Activated naive CD8-positive, alpha-beta T cell treated with anti-CD3 and anti-CD28 coated beads, Interleukin-2, amount 10 ng/mL, durations not matched to agents 7 days and 5 days (primary cell): ENCODE data around the gene ESPN. TPM values are rescaled to one million over a fixed set of nuclear protein-coding genes. Genes with fewer than 3 reads are reported as not detected.

ENCODE experiments used
- ATAC-seq: fragments of 150-1000 bp; cut with Tn5 transposase; one replicate; pipeline ENCODE4 v1.10.0; 2021; ENCODE audit warnings: low read depth, moderate library complexity
- POLR2A ChIA-PET: fragments of 350-600 bp; sonication (Branson Sonifier 250); formaldehyde crosslinking; loops from one replicate; lab custom pipeline; 2021; ENCODE audit warnings: antibody characterized with exemption; lab: Charles Lee
- DNase-seq: peaks from one replicate; pipeline ENCODE4 v3.0.0; 2021
- H3K27ac Mint-ChIP-seq: one replicate; pipeline ENCODE4 v1.8.0; 2022; ENCODE audit warnings: mild to moderate bottlenecking, mixed read lengths
- H3K27me3 Mint-ChIP-seq: one replicate; pipeline ENCODE4 v1.8.0; 2022; ENCODE audit warnings: mild to moderate bottlenecking, moderate library complexity, mixed read lengths
- H3K36me3 Mint-ChIP-seq: one replicate; pipeline ENCODE4 v1.8.0; 2021; ENCODE audit warnings: mild to moderate bottlenecking, mixed read lengths
- H3K4me1 Mint-ChIP-seq: one replicate; pipeline ENCODE4 v1.8.0; 2021; ENCODE audit warnings: mixed read lengths
- H3K4me3 Mint-ChIP-seq: one replicate; pipeline ENCODE4 v1.8.0; 2022; ENCODE audit warnings: mild to moderate bottlenecking, moderate library complexity, mixed read lengths
- H3K9me3 Mint-ChIP-seq: one replicate; pipeline ENCODE4 v1.8.0; 2021; ENCODE audit warnings: mixed read lengths
- total RNA-seq, 2 experiments: library from RNA; stranded (reverse); gene quantifications; one replicate each; pipeline ENCODE4 v1.2.3, GENCODE V29; 2021

ESPN gene
- total RNA-seq, 2 experiments from 2014 or later, result 1.7 to 2.6 TPM

DNA sequence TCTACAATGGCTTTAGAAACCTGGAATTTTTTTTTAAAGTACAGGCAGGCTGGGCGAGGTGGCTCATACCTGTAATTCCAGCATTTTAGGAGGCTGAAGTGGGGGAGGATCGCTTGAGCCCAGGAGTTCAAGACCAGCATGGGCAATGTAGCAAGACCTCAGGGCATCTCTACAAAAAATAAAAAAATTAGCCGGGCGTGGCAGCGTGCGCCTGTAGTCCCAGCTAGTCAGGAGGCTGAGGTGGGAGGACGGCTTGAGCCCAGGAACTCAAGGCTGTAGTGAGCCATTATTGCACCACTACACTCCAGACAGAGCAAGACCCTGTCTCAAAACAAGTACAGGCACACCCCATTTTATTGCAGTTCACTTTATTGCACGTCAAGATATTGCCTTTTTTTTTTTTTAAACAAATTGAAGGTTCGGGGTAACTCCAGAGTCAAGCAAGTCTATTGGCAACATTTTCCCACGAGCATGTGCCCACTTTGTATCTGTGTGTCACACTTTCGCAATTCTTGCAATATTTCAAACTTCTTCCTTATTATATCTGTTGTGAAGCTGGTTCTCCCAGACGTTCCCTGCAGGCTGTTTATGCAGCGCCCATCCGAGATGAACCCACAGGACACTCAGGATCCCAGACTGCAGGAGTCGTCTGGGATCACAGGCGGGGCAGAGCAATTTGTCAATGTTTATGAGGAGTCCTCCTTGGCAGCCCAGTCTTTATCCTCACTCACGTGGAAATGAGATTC, 9.5 kb upstream of the ESPN start:
- H3K9me3 Mint-ChIP-seq, result no peaks in the 10 kb centered on the region
- H3K4me1 Mint-ChIP-seq, result peaks cover 8% of the 10 kb centered on the region
- H3K36me3 Mint-ChIP-seq, result no peaks in the 10 kb centered on the region
- ATAC-seq (no peak), DNase-seq (no peak)
- no peak overlapping the region for H3K27ac Mint-ChIP-seq
- peak overlapping the region; percentile 42 for H3K4me3 Mint-ChIP-seq
- POLR2A ChIA-PET, result interaction anchor here (0.7 kb wide), 1 partner anchor 9 kb away, joined by 3 read pairs; no protein-coding TSS in a partner anchor
- H3K27me3 Mint-ChIP-seq, result peaks cover 60% of the 10 kb centered on the region

DNA sequence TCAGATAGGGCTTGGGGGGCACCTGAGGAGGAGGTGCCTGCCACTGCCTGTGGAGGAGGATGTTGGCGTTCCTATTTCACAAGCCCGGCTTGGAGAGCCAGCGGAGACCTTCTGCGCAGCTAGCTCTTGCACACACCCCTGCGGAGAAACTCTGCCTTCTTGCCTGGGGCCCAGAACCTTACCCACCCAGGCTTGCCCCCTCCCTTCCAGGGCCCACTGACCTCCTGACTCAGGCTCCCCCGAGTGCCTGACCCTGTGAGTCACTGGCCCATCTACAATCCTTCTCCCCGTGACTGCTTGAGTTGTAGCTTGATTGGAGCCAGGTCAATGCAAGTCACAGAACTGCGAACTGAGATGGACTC, 8.3 kb upstream of the ESPN start:
- POLR2A ChIA-PET, result no interaction called here
- Mint-ChIP-seq H3K9me3 (no peaks in the 10 kb centered on the region), H3K27me3 (peaks cover 66% of the 10 kb centered on the region)

DNA sequence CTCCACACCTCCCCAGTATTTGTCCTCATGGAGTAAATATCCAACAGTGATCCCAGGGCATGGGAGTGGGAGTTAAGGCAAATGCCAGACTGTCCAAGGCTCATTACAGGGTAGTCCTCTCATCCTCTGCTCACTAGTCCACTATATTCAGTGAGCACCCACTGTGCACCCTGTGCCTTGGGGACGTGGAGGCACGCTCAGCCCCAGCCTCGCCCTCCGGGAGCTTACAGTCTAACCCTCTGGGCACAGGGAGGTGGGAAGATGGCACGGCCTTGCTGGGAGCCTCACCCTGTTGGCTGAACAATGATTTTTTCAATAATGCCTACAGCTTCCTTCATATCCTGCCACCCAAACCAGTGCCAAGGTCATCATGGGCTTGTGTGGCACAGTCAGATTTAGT, 7.7 kb upstream of the ESPN start:
- H3K4me3 Mint-ChIP-seq, result no peak overlapping the region
- H3K9me3 Mint-ChIP-seq, result no peaks in the 10 kb centered on the region
- H3K4me1 Mint-ChIP-seq, result peaks cover 8% of the 10 kb centered on the region
- H3K36me3 Mint-ChIP-seq, result no peaks in the 10 kb centered on the region
- H3K27ac Mint-ChIP-seq, result no peak overlapping the region
- DNase-seq (no peak), ATAC-seq (no peak)
- POLR2A ChIA-PET, result no interaction called here
- peaks cover 73% of the 10 kb centered on the region for H3K27me3 Mint-ChIP-seq

More for the DNA sequence above, 8.3 kb upstream of the ESPN start:
- Mint-ChIP-seq H3K4me1 (peaks cover 8% of the 10 kb centered on the region), H3K36me3 (no peaks in the 10 kb centered on the region), H3K4me3 (no peak overlapping the region), H3K27ac (no peak overlapping the region)
- no peak for DNase-seq
- ATAC-seq, result no peak

DNA sequence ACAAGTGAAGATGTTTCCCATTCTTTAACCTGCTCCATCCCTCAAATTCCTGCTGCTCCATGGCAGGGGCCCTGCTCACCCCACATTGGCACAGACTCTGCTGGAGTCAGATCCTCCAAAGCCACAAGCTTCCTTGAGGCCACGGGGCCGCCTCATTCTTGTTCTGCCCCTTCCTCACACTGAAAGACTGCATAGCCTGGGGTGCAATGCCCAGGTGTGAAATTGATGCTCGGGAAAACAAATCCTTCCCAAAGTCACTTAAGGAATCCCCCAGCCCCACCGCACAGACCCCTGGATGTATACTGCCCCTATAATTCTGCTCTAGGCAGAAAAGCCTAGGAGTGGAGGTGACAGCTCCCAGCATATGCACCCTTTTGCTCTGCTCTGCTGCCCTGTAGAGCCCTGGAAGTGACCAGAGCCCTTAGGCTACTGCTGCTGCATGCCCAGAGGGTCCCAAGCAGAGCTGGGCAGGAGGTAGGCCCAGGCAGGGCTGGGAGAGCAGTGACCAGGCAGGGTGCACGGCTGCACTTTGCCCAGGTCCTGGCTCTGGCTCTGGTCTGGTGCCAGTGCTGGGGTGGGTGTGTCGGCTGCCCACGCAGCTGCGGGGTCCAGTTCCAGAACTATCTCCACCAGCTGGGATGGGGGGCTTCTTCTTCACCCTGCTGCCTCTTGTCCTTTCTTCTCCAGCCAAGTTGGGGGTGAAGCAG, 6.5 kb upstream of the ESPN start:
- no peak for ATAC-seq
- no peaks in the 10 kb centered on the region for H3K9me3 Mint-ChIP-seq
- no peak overlapping the region for H3K27ac Mint-ChIP-seq
- H3K36me3 Mint-ChIP-seq, result no peaks in the 10 kb centered on the region
- H3K4me1 Mint-ChIP-seq, result peaks cover 8% of the 10 kb centered on the region
- POLR2A ChIA-PET, result no interaction called here
- H3K4me3 Mint-ChIP-seq, result no peak overlapping the region
- H3K27me3 Mint-ChIP-seq, result peaks cover 77% of the 10 kb centered on the region
- no peak for DNase-seq

DNA sequence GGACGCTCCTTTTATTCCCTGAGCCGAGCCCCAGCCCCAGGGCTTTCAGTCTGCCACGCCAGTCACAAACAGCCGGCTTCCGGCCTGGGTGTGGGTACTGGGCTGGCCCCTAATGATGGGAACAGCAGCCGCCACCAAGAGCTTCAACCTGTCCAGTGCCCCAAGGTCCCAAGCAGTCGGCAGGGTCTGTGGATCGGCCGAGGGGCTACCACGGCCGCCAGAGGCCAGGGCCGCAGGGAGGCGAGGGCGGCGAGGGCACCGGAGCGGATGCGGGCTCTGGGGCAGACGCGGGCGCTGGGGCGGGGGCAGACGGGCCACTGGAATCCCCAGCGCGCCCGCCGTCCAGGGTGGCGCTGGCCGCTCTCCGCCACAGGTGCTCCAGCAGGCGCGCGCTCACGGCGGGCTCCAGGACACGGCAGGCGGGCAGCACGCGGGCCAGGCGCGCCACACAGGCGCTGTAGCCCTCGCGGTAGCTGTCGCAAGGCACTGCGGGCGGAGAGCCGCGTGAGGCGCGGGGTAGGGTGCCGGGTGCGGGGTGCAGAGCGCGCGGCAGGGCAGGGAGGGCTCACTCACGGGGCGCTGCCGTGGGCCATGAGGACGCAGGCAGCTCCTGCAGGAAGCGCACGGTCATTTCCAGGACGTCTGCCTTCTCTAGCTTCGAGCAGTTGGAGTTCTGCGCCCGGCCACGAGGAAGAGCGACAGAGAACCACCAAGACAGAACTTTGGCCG, 5.7 kb upstream of the ESPN start:
- no peak overlapping the region for H3K27ac Mint-ChIP-seq
- no peaks in the 10 kb centered on the region for H3K36me3 Mint-ChIP-seq
- ATAC-seq, result no peak
- peaks cover 77% of the 10 kb centered on the region for H3K27me3 Mint-ChIP-seq
- no peak for DNase-seq
- H3K9me3 Mint-ChIP-seq, result no peaks in the 10 kb centered on the region
- peaks cover 8% of the 10 kb centered on the region for H3K4me1 Mint-ChIP-seq
- POLR2A ChIA-PET, result no interaction called here
- peak overlapping the region; percentile 37 for H3K4me3 Mint-ChIP-seq

DNA sequence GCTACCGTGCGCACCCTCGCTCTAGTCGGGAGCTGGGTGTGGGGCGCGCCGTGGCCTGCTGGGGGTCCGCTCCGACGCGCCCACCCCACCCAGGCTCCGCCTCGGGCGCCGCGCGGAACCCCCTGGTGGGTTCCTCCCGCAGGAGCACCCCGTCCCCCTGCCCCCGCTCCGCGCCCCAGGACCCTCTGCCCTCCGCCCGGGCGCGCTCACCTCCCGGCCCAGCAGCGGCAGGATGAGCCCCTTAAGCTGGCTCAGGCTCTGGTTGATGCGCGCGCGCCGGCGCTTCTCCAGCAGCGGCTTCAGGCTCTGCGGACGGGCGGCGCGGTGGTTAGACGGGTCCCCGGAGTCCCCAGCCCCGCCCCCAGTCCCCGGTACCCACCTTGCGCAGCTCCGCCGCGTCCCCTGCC, 5.2 kb upstream of the ESPN start:
- no peak for DNase-seq
- Mint-ChIP-seq H3K27me3 (peaks cover 78% of the 10 kb centered on the region), H3K36me3 (no peaks in the 10 kb centered on the region), H3K9me3 (no peaks in the 10 kb centered on the region), H3K4me1 (peaks cover 5% of the 10 kb centered on the region), H3K27ac (no peak overlapping the region), H3K4me3 (no peak overlapping the region)
- no peak for ATAC-seq
- POLR2A ChIA-PET, result interaction anchor here (0.9 kb wide), 1 partner anchor 72 kb away, joined by 3 read pairs; no protein-coding TSS in a partner anchor

DNA sequence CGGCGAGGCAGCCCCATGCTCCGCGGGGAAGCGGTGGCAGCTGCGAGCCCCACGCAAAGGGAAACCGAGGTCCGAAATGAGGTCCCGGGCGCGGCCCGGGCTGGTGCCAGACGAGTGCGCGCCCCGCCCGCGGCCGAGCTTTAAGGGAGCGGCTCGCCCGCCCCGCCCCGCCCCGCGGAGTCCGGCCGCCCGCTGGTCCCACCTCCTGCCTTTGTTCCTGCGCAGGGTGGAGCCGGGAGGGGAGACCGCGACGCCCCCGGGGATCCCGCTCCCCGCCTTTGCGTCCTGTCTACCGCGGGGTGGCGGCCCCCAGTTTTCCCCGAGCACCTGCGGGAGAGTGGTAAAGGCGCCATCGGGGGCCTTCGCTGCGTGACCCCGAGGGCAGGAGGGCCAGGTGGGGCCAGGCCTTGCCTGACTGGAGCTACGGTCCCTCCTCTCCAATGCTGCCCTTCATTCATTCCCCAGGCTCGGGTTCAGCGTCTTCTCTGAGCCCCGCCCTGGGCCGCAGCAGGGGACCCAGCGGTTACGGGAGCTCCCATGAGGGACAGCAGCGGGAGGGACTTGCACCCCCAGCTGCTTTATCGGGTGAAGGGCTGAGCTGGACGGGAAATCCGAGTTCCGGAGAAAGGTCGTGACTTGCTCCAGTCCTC, 4.6 kb upstream of the ESPN start, which contains the start of gene HES2:
Gene HES2 (minus strand): TSS at position 116 of the 650 bp plus-strand sequence. CDS start 99 bp downstream, at position 17.
- DNase-seq, result peak; percentile 52
- H3K4me3 Mint-ChIP-seq, result peak within 1 kb of the TSS; percentile 47
- H3K4me1 Mint-ChIP-seq, result peaks cover 2% of the 10 kb centered on the region
- H3K27me3 Mint-ChIP-seq, result peaks cover 73% of the 10 kb centered on the region
- no peaks in the 10 kb centered on the region for H3K9me3 Mint-ChIP-seq
- H3K27ac Mint-ChIP-seq, result no peak within 1 kb of the TSS
- peak; percentile 34 for ATAC-seq
- POLR2A ChIA-PET, result interaction anchor here (0.9 kb wide), 1 partner anchor 72 kb away, joined by 3 read pairs; no protein-coding TSS in a partner anchor
- no peaks in the 10 kb centered on the region for H3K36me3 Mint-ChIP-seq

DNA sequence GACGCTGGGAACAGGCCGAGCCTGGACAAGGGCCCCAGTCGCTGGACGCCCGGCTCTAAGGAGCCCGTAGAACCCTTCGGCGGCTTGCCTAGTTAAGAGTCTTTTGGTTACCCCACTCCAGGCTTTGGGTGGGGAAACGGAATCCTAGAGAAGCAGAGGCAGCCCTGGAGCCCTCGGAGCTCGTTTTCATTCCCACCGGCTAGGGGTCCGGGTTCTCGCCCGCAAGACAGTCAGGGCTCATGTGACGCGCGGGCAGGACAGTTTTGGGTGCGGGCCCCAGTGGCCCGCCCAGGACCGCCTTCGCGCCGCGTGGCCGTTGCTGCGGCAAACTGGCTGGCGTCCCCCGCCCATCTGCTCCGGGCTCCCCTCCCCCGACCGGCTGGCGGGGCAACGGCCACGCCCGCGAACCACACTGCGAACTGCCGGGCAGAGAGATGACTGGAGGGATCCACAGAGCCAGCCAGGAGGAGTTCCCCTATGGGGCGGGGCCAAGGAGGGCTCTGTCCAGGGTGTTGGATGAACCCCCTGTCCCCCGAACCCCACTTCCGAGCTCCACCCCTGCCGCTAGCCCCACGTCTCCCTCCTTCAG, 4.0 kb upstream of the ESPN start:
- H3K9me3 Mint-ChIP-seq, result no peaks in the 10 kb centered on the region
- POLR2A ChIA-PET, result interaction anchor here (0.6 kb wide), 1 partner anchor 161 kb away, joined by 3 read pairs; no protein-coding TSS in a partner anchor
- ATAC-seq, result no peak
- DNase-seq, result no peak
- peaks cover 68% of the 10 kb centered on the region for H3K27me3 Mint-ChIP-seq
- H3K4me3 Mint-ChIP-seq, result no peak overlapping the region
- no peak overlapping the region for H3K27ac Mint-ChIP-seq
- H3K36me3 Mint-ChIP-seq, result no peaks in the 10 kb centered on the region
- peaks cover 2% of the 10 kb centered on the region for H3K4me1 Mint-ChIP-seq

DNA sequence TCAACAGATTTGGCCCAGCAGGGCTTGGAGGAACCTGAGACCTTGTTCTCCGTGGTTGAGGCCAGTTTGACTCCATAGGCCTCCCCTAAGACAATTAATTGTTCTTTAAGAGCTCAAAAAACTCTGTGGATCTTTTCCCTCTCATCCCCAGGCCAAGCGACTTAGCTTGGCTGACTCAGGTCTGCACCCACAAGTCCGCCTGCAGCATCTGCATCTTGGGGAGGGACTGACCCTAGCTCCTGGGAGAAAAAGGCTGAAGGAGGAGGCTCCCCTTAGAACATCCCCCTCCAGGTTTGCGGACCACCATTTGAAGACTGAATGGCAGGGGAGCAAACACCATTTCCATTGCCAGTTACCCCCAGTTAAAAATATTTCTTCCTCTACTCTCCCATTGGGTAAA, 3.3 kb upstream of the ESPN start:
- DNase-seq (no peak), ATAC-seq (no peak)
- peaks cover 66% of the 10 kb centered on the region for H3K27me3 Mint-ChIP-seq
- H3K36me3 Mint-ChIP-seq, result no peaks in the 10 kb centered on the region
- no peak overlapping the region for H3K27ac Mint-ChIP-seq
- H3K4me3 Mint-ChIP-seq, result no peak overlapping the region
- H3K4me1 Mint-ChIP-seq, result peaks cover 2% of the 10 kb centered on the region
- no peaks in the 10 kb centered on the region for H3K9me3 Mint-ChIP-seq
- POLR2A ChIA-PET, result interaction anchor here (0.6 kb wide), 1 partner anchor 161 kb away, joined by 3 read pairs; no protein-coding TSS in a partner anchor

DNA sequence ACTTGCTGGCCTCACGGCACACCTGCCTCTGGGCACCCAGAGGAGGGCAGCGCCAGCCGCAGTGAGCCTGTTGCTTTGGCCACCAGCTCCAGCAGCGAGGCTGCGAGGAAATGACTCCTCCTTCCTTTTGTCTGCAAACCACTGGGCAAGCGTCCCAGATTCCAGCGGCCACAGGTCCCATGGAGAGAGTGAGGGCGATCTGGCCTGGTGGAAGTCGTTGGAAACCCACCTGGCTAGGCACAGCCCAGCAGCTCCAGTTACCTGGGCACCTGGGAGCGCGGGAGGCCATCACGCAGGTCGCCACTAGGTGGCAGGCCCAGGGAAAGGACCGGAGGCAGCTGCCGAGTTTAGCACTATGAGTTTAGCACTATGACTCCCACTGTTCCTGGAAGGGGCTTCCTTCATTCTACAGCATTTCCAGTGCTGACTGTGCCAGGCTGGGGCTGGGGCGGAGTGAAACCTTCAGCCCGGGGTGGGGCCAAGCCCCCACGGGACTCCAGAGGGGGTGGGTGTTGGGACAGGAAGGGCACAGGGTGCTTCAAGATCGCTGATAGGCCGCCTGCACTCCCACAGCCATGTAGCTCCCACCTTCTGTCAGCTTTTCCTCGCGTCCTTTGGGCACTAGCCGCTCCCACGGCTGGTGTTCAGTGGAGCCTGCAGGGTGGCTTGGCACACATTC, 1.1 kb upstream of the ESPN start:
- Mint-ChIP-seq H3K27me3 (peaks cover 56% of the 10 kb centered on the region), H3K4me3 (peak overlapping the region; percentile 22), H3K4me1 (peaks cover 2% of the 10 kb centered on the region), H3K27ac (no peak overlapping the region), H3K9me3 (no peaks in the 10 kb centered on the region), H3K36me3 (no peaks in the 10 kb centered on the region)
- peak; percentile 76 for DNase-seq
- POLR2A ChIA-PET, result interaction anchor here (0.5 to 1.1 kb wide), 4 partner anchors 8 to 122 kb away, joined by 3 read pairs; no protein-coding TSS in a partner anchor
- ATAC-seq, result peak; percentile 67

DNA sequence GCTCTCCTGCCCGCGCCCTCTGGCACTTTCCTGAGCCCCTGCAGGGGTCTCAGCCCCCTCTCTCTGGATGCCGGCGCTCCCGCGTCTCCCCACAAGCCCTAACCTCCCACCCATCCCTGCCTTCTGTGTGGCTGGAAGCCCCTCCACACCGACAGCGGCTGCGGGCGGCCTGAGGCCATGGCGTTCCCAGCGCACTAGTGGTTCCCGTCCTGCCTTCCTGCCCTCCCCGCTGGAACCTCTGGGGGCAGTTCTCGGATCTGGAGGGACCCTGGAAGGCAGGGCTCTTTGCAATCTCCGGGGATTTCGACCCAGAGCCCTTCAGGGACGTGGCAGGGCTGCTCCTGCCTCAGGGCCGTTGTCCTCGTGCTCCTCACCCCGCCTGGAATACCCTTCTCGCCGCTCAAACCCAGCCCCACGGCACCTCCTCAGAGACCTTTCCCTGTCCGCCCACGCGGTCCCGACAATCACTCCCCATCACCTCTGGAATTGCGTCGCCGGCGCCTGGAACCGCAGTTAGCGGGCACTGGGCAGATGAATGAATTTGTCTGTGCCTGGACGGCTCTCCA, 493 bp upstream of the ESPN start:
- Mint-ChIP-seq H3K36me3 (no peaks in the 10 kb centered on the region), H3K27me3 (peaks cover 55% of the 10 kb centered on the region), H3K27ac (no peak overlapping the region), H3K9me3 (no peaks in the 10 kb centered on the region), H3K4me1 (peaks cover 2% of the 10 kb centered on the region), H3K4me3 (peak overlapping the region; percentile 22)
- DNase-seq, result no peak
- POLR2A ChIA-PET, result interaction anchor here (0.5 to 1.1 kb wide), 2 partner anchors 9 to 49 kb away, joined by 3 read pairs; no protein-coding TSS in a partner anchor
- ATAC-seq, result no peak

DNA sequence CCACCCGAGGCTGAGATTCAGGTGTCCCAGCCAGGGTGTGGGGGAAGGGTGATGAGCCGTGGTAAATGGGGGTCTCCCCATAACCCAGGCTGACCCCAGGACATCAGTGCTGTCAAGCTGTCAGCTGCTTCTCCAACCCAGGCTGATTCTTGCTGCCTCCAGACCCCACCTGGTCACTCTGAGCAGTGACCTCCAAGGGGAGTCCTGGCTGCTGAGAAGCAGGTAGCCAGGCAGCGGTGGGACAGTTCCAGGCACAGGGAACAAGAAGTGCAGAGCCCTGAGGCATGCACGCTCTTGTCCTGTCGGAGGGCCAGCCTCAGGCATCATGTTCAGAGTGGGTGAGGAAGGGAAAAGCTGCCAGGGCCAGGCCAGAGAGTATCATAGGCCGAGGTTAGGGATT, 1.1 kb downstream of the ESPN start:
- POLR2A ChIA-PET, result no interaction called here
- Mint-ChIP-seq H3K36me3 (no peaks in the 10 kb centered on the region), H3K27me3 (peaks cover 55% of the 10 kb centered on the region), H3K4me1 (peaks cover 2% of the 10 kb centered on the region), H3K27ac (no peak overlapping the region), H3K9me3 (no peaks in the 10 kb centered on the region), H3K4me3 (no peak overlapping the region)
- ATAC-seq (no peak), DNase-seq (no peak)
